Loucy (cell line): Measurements from ENCODE around the gene ASPSCR1.

Experiments
- H2AFZ ChIP-seq: fragments of 200-600 bp; sonication (generic); 2 replicates; pipeline ENCODE4 v1.6.0; 2016; ENCODE audit warnings: antibody characterized with exemption, mild to moderate bottlenecking, low read length, moderate library complexity
- H3F3A ChIP-seq: fragments of 200-600 bp; 2 replicates; pipeline ENCODE4 v1.6.0; 2016; ENCODE audit warnings: antibody characterized with exemption, low read depth, mild to moderate bottlenecking
- H3K27me3 ChIP-seq: fragments of 200-600 bp; sonication (generic); 2 replicates; pipeline ENCODE4 v1.6.1; 2014; ENCODE audit warnings: low read length, mild to moderate bottlenecking; ENCODE audit not compliant: insufficient read depth, poor library complexity, severe bottlenecking
- H3K36me3 ChIP-seq: fragments of 200-600 bp; sonication (generic); 2 replicates; pipeline ENCODE4 v1.6.1; 2016; ENCODE audit warnings: low read length; ENCODE audit not compliant: insufficient read depth
- H3K4me1 ChIP-seq: fragments of 200-600 bp; sonication (generic); 2 replicates; pipeline ENCODE4 v1.5.1; 2014; ENCODE audit warnings: low read length, mild to moderate bottlenecking; ENCODE audit not compliant: insufficient read depth, poor library complexity, severe bottlenecking
- H3K4me2 ChIP-seq: fragments of 200-600 bp; sonication (generic); 2 replicates; pipeline ENCODE4 v1.6.0; 2014; ENCODE audit warnings: antibody characterized with exemption, low read length, low read depth, mild to moderate bottlenecking; ENCODE audit not compliant: poor library complexity, severe bottlenecking
- H3K4me3 ChIP-seq: fragments of 200-600 bp; sonication (generic); 2 replicates; pipeline ENCODE4 v1.5.1; 2014; ENCODE audit warnings: low read length, mild to moderate bottlenecking, mixed read lengths; ENCODE audit not compliant: poor library complexity, severe bottlenecking
- H3K79me2 ChIP-seq: fragments of 200-600 bp; sonication (generic); 2 replicates; pipeline ENCODE4 v1.6.1; 2014; ENCODE audit warnings: low read length; ENCODE audit not compliant: insufficient read depth
- H3K9ac ChIP-seq: fragments of 200-600 bp; sonication (generic); 2 replicates; pipeline ENCODE4 v1.6.0; 2014; ENCODE audit warnings: mild to moderate bottlenecking, low read depth, low read length, moderate library complexity; ENCODE audit not compliant: poor library complexity, severe bottlenecking
- H3K9me2 ChIP-seq: fragments of 200-600 bp; sonication (generic); replicated peaks from 2 replicates; pipeline ENCODE4 v1.6.1; 2016; ENCODE audit warnings: low read depth, low read length, mixed read lengths
- H3K9me3 ChIP-seq: fragments of 200-600 bp; sonication (generic); 2 replicates; pipeline ENCODE4 v1.6.1; 2014; ENCODE audit warnings: mild to moderate bottlenecking, antibody characterized with exemption, low read length, low read depth; ENCODE audit not compliant: insufficient read depth
- H4K20me1 ChIP-seq: fragments of 200-600 bp; sonication (generic); 2 replicates; pipeline ENCODE4 v1.6.0; 2014; ENCODE audit warnings: antibody characterized with exemption, low read length, mild to moderate bottlenecking; ENCODE audit not compliant: insufficient read depth, poor library complexity, severe bottlenecking
- EZH2phosphoT487 ChIP-seq: fragments of 200-600 bp; IDR thresholded peaks from 2 replicates; pipeline ENCODE4 v1.6.1; 2018; ENCODE audit warnings: antibody characterized with exemption, mild to moderate bottlenecking, moderate library complexity, borderline replicate concordance
- TF ChIP-seq, protein P1 (sequence below): fragments of 200-600 bp; sonication (generic); conservative IDR thresholded peaks from 2 replicates; pipeline ENCODE4 v1.5.1; 2014; ENCODE audit warnings: mild to moderate bottlenecking, antibody characterized with exemption, low read length

The ASPSCR1 gene

DNA sequence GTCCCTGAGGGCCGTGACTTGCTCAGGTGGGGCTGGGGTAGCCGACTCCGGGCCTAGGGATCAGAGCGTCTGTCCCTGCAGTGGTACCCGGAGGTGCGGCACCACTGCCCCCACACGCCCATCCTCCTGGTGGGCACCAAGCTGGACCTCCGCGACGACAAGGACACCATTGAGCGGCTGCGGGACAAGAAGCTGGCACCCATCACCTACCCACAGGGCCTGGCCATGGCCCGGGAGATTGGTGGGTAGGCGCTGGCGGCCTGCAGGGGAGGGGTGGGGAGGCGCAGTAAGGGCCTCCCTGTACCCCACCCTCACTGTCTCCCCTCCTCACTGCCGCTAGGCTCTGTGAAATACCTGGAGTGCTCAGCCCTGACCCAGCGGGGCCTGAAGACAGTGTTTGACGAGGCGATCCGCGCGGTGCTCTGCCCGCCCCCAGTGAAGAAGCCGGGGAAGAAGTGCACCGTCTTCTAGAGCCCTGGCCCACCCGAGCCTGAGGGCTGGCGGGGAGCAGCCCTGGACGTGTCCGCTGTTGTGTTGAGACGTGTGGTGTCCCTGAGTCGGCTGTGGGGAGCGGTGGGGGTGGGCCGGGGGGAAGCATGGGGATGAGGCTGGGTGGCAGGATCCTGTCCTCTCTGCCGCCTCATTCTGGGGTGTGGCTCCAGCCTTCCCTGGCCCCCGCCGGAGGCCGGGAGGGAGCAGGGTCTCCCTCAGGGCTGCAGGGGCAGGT, 56.1 kb downstream of the ASPSCR1 start:
- Histone ChIP-seq H3K79me2 (peaks cover 7% of the 10 kb centered on the region; the same call in 1 of the 2 replicates), H3K9me2 (no peaks in the 10 kb centered on the region), H3F3A (no peaks in the 10 kb centered on the region), H4K20me1 (peaks cover 7% of the 10 kb centered on the region), H3K9me3 (no peaks in the 10 kb centered on the region), H3K4me3 (no peak overlapping the region), H3K4me2 (no peak overlapping the region), H3K9ac (no peak overlapping the region), H3K27me3 (no peaks in the 10 kb centered on the region), H3K4me1 (peaks cover 11% of the 10 kb centered on the region), H3K36me3 (no peaks in the 10 kb centered on the region), H2AFZ (no peak overlapping the region)
- no peak for TF ChIP-seq EZH2phosphoT487
- TF ChIP-seq, protein P1, sequence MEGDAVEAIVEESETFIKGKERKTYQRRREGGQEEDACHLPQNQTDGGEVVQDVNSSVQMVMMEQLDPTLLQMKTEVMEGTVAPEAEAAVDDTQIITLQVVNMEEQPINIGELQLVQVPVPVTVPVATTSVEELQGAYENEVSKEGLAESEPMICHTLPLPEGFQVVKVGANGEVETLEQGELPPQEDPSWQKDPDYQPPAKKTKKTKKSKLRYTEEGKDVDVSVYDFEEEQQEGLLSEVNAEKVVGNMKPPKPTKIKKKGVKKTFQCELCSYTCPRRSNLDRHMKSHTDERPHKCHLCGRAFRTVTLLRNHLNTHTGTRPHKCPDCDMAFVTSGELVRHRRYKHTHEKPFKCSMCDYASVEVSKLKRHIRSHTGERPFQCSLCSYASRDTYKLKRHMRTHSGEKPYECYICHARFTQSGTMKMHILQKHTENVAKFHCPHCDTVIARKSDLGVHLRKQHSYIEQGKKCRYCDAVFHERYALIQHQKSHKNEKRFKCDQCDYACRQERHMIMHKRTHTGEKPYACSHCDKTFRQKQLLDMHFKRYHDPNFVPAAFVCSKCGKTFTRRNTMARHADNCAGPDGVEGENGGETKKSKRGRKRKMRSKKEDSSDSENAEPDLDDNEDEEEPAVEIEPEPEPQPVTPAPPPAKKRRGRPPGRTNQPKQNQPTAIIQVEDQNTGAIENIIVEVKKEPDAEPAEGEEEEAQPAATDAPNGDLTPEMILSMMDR, result no peak

DNA sequence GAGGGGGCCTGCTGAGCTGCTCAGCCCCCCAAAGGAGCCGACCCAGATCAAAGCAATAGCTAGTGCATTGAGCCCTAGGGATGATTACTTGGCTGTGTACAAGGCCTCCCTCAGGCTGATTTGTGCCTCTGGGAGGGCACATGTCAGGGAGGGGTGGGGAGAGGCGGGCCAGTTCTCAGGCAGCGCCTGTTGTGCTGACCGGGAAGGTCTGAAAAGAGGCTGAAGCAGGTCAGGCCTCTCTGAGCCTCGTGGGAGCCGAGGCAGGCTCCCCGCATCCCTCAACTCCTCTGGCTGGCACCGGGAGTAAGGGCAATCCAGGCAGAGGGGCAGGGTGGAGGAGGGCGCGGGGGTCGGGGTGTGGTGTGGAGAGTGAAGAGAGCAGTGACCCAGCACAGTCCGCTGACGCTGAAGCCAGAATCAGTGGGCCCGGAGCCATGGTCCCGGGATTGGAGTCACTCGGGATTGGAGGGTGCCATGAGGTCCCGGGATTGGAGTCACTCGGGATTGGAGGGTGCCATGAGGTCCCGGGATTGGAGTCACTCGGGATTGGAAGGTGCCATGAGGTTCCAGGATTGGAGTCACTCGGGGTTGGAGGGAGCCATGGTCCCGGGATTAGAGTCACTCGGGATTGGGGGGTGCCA, 57.1 kb downstream of the ASPSCR1 start:
- Histone ChIP-seq H3F3A (no peaks in the 10 kb centered on the region), H4K20me1 (peaks cover 7% of the 10 kb centered on the region), H3K36me3 (no peaks in the 10 kb centered on the region), H3K79me2 (peaks cover 7% of the 10 kb centered on the region; the same call in 1 of the 2 replicates), H2AFZ (no peak overlapping the region), H3K27me3 (no peaks in the 10 kb centered on the region), H3K4me2 (no peak overlapping the region), H3K4me1 (peaks cover 11% of the 10 kb centered on the region), H3K9ac (no peak overlapping the region), H3K9me2 (no peaks in the 10 kb centered on the region), H3K9me3 (no peaks in the 10 kb centered on the region), H3K4me3 (no peak overlapping the region)
- TF ChIP-seq EZH2phosphoT487, result no peak
- TF ChIP-seq, protein P1, result no peak

DNA sequence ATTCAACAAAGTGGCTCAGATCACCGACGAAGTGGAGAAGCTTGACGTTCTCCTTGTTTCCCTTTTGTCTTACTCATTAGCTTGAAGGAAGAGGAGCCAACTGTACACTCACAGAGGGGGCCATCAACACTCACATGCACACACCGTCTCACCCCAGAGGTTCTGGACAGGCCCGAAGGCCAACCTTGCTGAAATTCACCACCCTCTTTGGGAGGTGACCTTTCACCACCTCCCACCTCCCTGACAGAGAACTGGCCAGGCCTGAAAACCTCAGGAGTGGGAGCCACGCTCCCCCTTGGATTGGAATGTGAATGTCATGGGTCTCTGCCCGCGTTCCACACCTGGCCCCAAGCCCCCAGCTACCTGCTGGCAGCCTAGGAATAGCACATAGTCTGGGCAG, 58.1 kb downstream of the ASPSCR1 start:
- Histone ChIP-seq H3F3A (no peaks in the 10 kb centered on the region), H3K4me2 (no peak overlapping the region), H3K79me2 (peaks cover 7% of the 10 kb centered on the region; the same call in 1 of the 2 replicates)

More for the DNA sequence above, 58.1 kb downstream of the ASPSCR1 start:
- Histone ChIP-seq H3K9me3 (no peaks in the 10 kb centered on the region), H3K27me3 (no peaks in the 10 kb centered on the region), H3K9ac (no peak overlapping the region), H3K36me3 (no peaks in the 10 kb centered on the region), H3K4me1 (peaks cover 11% of the 10 kb centered on the region), H4K20me1 (peaks cover 7% of the 10 kb centered on the region), H3K4me3 (no peak overlapping the region), H2AFZ (no peak overlapping the region), H3K9me2 (no peaks in the 10 kb centered on the region)
- no peak for TF ChIP-seq EZH2phosphoT487
- TF ChIP-seq, protein P1, result no peak
